ENCODE data around the gene PSENEN.
"Not testable (repeated sequence)": the region's sequence is repeated elsewhere in the genome, so short reads cannot be mapped to it uniquely, and the experiment has no call there.

DNA sequence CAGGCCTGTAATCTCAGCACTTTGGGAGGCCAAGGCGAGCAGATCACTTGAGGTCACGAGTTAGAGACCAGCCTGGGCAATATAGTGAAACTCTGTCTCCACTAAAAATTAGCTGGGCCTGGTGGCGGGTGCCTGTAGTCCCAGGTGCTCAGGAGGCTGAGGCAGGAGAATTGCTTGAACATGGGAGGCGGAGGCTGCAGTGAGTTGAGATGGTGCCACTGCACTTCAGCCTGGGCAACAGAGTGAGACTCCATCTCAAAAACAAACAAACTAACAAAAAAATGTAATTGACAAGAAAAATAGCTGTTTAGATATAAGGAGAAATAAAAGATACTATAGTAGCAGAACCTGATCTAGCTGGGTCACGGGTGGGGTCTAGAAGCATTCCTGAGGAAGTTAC, 26.9 kb downstream of the PSENEN start:
- TF ChIP-seq, protein P1, sequence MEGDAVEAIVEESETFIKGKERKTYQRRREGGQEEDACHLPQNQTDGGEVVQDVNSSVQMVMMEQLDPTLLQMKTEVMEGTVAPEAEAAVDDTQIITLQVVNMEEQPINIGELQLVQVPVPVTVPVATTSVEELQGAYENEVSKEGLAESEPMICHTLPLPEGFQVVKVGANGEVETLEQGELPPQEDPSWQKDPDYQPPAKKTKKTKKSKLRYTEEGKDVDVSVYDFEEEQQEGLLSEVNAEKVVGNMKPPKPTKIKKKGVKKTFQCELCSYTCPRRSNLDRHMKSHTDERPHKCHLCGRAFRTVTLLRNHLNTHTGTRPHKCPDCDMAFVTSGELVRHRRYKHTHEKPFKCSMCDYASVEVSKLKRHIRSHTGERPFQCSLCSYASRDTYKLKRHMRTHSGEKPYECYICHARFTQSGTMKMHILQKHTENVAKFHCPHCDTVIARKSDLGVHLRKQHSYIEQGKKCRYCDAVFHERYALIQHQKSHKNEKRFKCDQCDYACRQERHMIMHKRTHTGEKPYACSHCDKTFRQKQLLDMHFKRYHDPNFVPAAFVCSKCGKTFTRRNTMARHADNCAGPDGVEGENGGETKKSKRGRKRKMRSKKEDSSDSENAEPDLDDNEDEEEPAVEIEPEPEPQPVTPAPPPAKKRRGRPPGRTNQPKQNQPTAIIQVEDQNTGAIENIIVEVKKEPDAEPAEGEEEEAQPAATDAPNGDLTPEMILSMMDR (IDR thresholded peaks at IDR 0.05; ENCODE audit: insufficient read depth, low read length, poor library complexity, severe bottlenecking), result not testable (repeated sequence)
- not testable (repeated sequence) for TF ChIP-seq EZH2phosphoT487 (conservative IDR thresholded peaks at IDR 0.05; ENCODE audit: low read length)
